Measurements from ENCODE around the gene BTNL3. TPM values are rescaled to one million over a fixed set of nuclear protein-coding genes. Genes with fewer than 3 reads are reported as not detected.
A peak's percentile ranks its signal among the peaks of the same experiment; 100 is the strongest.

BTNL3 gene
- total and polyA plus RNA-seq, 5 donors: 0.11 TPM; not detected in 3

- H3K9me3 ChIP-seq (ENCODE audit: control insufficient read depth, low read length): no peaks in the 10 kb centered on the region
- H3K27me3 ChIP-seq (ENCODE audit: control insufficient read depth, insufficient read depth): no peaks in the 10 kb centered on the region
- intact Hi-C loops (cut with DNase I): no loop called here
- WGBS: 61% methylated on average over 1 of the region's 1 CpG
- DNase-seq (no peak), ATAC-seq (no peak)
- H3K4me3 ChIP-seq (ENCODE audit: low read length): no peak overlapping the region
- H3K4me1 ChIP-seq (ENCODE audit: control insufficient read depth, insufficient read depth, low read length): no peaks in the 10 kb centered on the region
- no peak overlapping the region for H3K27ac ChIP-seq (ENCODE audit: low read length)
Observed at GRCh38 chr5:181024245-181025064, 35.8 kb downstream of the BTNL3 start.

- Histone ChIP-seq H3K27ac (ENCODE audit: low read length) (no peak overlapping the region), H3K4me1 (ENCODE audit: control insufficient read depth, insufficient read depth, low read length) (no peaks in the 10 kb centered on the region), H3K4me3 (ENCODE audit: low read length) (no peak overlapping the region), H3K27me3 (ENCODE audit: control insufficient read depth, insufficient read depth) (no peaks in the 10 kb centered on the region), H3K9me3 (ENCODE audit: control insufficient read depth, low read length) (no peaks in the 10 kb centered on the region)
- DNase-seq (no peak), ATAC-seq (no peak)
- WGBS: 79% methylated on average over 11 of the region's 11 CpGs
- intact Hi-C loops (cut with DNase I): no loop called here
Observed at GRCh38 chr5:181027452-181028031, 38.9 kb downstream of the BTNL3 start.

GRCh38 chr5:181028032-181028819 lies 39.6 kb downstream of the BTNL3 start:
- H3K27ac ChIP-seq (ENCODE audit: low read length): no peak overlapping the region
- no peak for ATAC-seq
- H3K4me1 ChIP-seq (ENCODE audit: control insufficient read depth, insufficient read depth, low read length): no peaks in the 10 kb centered on the region
- no peak overlapping the region for H3K4me3 ChIP-seq (ENCODE audit: low read length)
- H3K9me3 ChIP-seq (ENCODE audit: control insufficient read depth, low read length): no peaks in the 10 kb centered on the region
- 78% methylated on average over 26 of the region's 26 CpGs for WGBS
- H3K27me3 ChIP-seq (ENCODE audit: control insufficient read depth, insufficient read depth): no peaks in the 10 kb centered on the region
- no peak for DNase-seq
- intact Hi-C loops (cut with DNase I): no loop called here

DNA sequence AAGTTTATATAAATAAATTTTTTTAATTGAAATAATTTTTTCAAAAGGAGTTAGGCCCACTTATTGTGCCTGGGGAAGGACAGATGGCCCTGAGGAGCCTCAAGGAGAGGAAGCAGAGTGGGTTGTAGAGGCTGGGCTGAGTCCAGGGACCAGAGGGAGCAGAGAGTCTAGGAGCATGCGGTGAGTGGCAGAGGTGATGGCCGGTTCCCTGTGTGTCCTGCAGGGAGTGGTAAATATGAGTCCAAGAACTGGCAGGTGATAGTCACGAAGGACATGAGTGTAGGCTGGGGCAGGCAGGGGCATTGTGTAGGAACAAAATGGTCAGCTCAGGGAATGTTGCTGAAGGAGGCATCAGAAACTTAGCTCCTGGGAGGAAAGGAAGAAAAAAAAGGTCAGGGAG lies 43.1 kb downstream of the BTNL3 start:
- no peak for ATAC-seq

DNA sequence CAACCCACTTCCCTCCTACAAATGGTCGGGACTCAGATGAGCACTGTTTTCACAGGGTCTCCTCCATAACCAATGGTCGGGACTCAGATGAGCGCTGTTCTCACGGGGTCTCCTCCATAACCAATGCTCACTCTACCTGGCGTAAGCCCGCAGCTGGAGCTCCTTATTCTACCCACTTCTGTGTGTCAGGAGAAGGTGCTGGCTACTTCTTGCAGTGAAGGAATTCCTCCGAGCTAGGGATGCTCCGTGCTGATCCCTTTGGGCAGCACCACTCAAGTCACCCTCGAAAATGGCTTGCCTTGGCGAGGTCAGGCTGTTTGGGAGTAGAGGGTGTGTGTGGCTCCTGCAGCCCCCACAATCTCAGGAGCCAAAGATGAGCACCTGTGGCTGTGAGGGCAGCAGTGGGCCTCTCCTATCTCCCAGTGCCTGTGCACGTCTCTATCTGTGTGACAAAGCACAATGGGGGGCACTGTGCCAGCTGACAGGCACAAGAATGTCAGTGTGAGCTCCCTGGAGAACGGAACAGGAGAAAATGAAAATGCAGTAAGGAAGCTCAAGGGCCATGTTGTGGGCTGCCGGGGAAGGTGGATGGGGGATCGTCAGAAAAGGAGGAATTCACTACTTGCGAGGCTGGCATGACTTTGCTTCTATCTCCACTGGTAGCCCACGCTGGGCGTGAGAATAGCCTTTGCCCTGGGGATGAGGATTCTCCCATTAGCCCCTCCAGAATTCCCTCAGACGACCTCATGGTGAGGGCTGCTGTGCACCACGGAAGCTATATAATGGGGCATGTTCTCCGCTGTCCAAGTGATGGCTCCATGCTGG lies 47.6 kb downstream of the BTNL3 start:
- peak in 1 of 2 donors; percentile 34 for ATAC-seq

More for the DNA sequence above, 43.1 kb downstream of the BTNL3 start:
- Histone ChIP-seq H3K27ac (ENCODE audit: low read length) (no peak overlapping the region), H3K4me1 (ENCODE audit: control insufficient read depth, insufficient read depth, low read length) (no peaks in the 10 kb centered on the region), H3K4me3 (ENCODE audit: low read length) (no peak overlapping the region), H3K9me3 (ENCODE audit: control insufficient read depth, low read length) (no peaks in the 10 kb centered on the region), H3K27me3 (ENCODE audit: control insufficient read depth, insufficient read depth) (no peaks in the 10 kb centered on the region)
- DNase-seq: no peak
- WGBS: 90% methylated on average over 3 of the region's 3 CpGs
- intact Hi-C loops (cut with DNase I): loop anchor here in 1 of 4 donors (10.0 kb wide), 1 partner anchor 247 kb away; no protein-coding TSS in a partner anchor

GRCh38 chr5:181036816-181037364 lies 48.2 kb downstream of the BTNL3 start:
- H3K27me3 ChIP-seq (ENCODE audit: control insufficient read depth, insufficient read depth): no peaks in the 10 kb centered on the region
- DNase-seq (no peak), ATAC-seq (no peak)
- H3K9me3 ChIP-seq (ENCODE audit: control insufficient read depth, low read length): no peaks in the 10 kb centered on the region
- H3K27ac ChIP-seq (ENCODE audit: low read length): no peak overlapping the region
- H3K4me3 ChIP-seq (ENCODE audit: low read length): no peak overlapping the region
- H3K4me1 ChIP-seq (ENCODE audit: control insufficient read depth, insufficient read depth, low read length): no peaks in the 10 kb centered on the region
- WGBS: 74% methylated on average over 13 of the region's 13 CpGs
- intact Hi-C loops (cut with DNase I): loop anchor here in 1 of 4 donors (10.0 kb wide), 1 partner anchor 252 kb away; no protein-coding TSS in a partner anchor

More for the DNA sequence above, 47.6 kb downstream of the BTNL3 start:
- 72% methylated on average over 20 of the region's 20 CpGs for WGBS
- no peak overlapping the region for H3K27ac ChIP-seq (ENCODE audit: low read length)
- no peak overlapping the region for H3K4me3 ChIP-seq (ENCODE audit: low read length)
- intact Hi-C loops (cut with DNase I): loop anchor here in 1 of 4 donors (10.0 kb wide), 1 partner anchor 251 kb away; no protein-coding TSS in a partner anchor
- no peaks in the 10 kb centered on the region for H3K9me3 ChIP-seq (ENCODE audit: control insufficient read depth, low read length)
- peak in 1 of 3 donors; percentile 52 for DNase-seq
- H3K27me3 ChIP-seq (ENCODE audit: control insufficient read depth, insufficient read depth): no peaks in the 10 kb centered on the region
- H3K4me1 ChIP-seq (ENCODE audit: control insufficient read depth, insufficient read depth, low read length): no peaks in the 10 kb centered on the region

DNA sequence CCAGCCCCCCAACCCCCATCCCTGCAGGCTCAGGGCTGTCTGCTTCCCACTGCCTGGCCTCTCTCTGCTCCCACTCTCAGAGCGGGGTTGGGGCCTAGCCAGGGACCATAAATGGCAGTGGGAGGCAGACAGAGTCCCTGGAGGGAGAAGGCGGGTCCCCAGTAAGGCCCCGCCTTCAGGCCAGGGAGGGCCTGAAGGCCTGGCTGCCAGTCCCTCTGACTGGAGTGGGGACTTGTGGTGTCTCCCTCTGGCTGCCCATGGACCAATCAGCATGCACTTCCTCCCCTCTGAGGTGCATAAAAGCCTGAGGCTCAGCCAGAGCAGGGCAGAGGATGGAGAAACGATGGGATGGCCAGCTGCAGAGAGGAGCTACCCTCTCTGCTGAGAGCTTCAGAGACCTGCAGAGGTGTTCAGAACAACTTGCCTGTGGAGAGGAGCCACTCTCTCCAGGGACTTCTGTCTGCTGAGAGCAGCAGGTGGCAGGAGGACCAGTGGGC lies 48.8 kb downstream of the BTNL3 start:
- DNase-seq: no peak
- no peak overlapping the region for H3K4me3 ChIP-seq (ENCODE audit: low read length)
- H3K9me3 ChIP-seq (ENCODE audit: control insufficient read depth, low read length): no peaks in the 10 kb centered on the region
- H3K4me1 ChIP-seq (ENCODE audit: control insufficient read depth, insufficient read depth, low read length): no peaks in the 10 kb centered on the region
- intact Hi-C loops (cut with DNase I): loop anchor here in 1 of 4 donors (10.0 kb wide), 1 partner anchor 253 kb away; no protein-coding TSS in a partner anchor
- H3K27me3 ChIP-seq (ENCODE audit: control insufficient read depth, insufficient read depth): no peaks in the 10 kb centered on the region
- no peak overlapping the region for H3K27ac ChIP-seq (ENCODE audit: low read length)
- ATAC-seq: peak; percentile 29 to 32
- 75% methylated on average over 4 of the region's 4 CpGs for WGBS

- ATAC-seq: no peak
- Histone ChIP-seq H3K4me3 (ENCODE audit: low read length) (peak overlapping the region; percentile 61), H3K9me3 (ENCODE audit: control insufficient read depth, low read length) (no peaks in the 10 kb centered on the region), H3K4me1 (ENCODE audit: control insufficient read depth, insufficient read depth, low read length) (no peaks in the 10 kb centered on the region), H3K27ac (ENCODE audit: low read length) (peak overlapping the region; percentile 55), H3K27me3 (ENCODE audit: control insufficient read depth, insufficient read depth) (no peaks in the 10 kb centered on the region)
- 59% methylated on average over 8 of the region's 8 CpGs for WGBS
- intact Hi-C loops (cut with DNase I): loop anchor here in 1 of 4 donors (10.0 kb wide), 1 partner anchor 255 kb away; no protein-coding TSS in a partner anchor
- DNase-seq: no peak
Observed at GRCh38 chr5:181039471-181039870, 50.8 kb downstream of the BTNL3 start.

GRCh38 chr5:181039931-181040630 lies 51.4 kb downstream of the BTNL3 start, which contains the start of gene BTNL9:
TSS of gene BTNL9 (plus strand) at chr5:181040266. CDS start at chr5:181045490, 5,224 bp downstream.
- no peaks in the 10 kb centered on the region for H3K4me1 ChIP-seq (ENCODE audit: control insufficient read depth, insufficient read depth, low read length)
- H3K27ac ChIP-seq (ENCODE audit: low read length): peak within 1 kb of the TSS; percentile 55
- no peak for DNase-seq
- H3K9me3 ChIP-seq (ENCODE audit: control insufficient read depth, low read length): no peaks in the 10 kb centered on the region
- intact Hi-C loops (cut with DNase I): loop anchor here in 1 of 4 donors (10.0 kb wide), 1 partner anchor 255 kb away; no protein-coding TSS in a partner anchor
- 44% methylated on average over 17 of the region's 17 CpGs for WGBS
- no peaks in the 10 kb centered on the region for H3K27me3 ChIP-seq (ENCODE audit: control insufficient read depth, insufficient read depth)
- ATAC-seq: no peak
- peak within 1 kb of the TSS; percentile 61 for H3K4me3 ChIP-seq (ENCODE audit: low read length)

All from right cardiac atrium (tissue), 5 donors.